Measurements from ENCODE around the gene PLAC8L1.
A peak's percentile ranks its signal among the peaks of the same experiment; 100 is the strongest.

The PLAC8L1 gene

DNA sequence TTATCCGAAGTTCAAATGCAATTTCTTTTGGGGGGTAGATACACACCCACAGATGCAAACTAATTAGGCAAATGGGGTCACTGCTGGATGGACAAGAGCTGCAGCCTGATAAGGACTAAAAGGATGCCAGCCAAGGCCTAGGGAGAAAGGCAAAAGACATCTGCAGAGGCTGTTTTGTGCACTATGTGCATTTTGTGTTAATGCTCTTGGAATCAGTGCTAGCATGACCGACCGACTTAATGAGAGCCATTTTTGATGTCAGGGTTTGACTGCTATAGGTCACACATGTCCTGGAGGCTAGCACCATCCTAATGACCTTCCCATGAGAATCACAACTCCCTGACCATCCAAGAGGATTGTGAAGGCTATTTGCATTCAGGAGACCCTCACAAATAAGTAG lies 34.6 kb downstream of the PLAC8L1 start:
- Mint-ChIP-seq H3K4me3 (no peak overlapping the region), H3K27ac (no peak overlapping the region), H3K4me1 (no peaks in the 10 kb centered on the region), H3K36me3 (ENCODE audit: low read depth) (no peaks in the 10 kb centered on the region), H3K9me3 (no peaks in the 10 kb centered on the region), H3K27me3 (peaks cover 6% of the 10 kb centered on the region)
- ATAC-seq, result no peak
- DNase-seq, result no peak

DNA sequence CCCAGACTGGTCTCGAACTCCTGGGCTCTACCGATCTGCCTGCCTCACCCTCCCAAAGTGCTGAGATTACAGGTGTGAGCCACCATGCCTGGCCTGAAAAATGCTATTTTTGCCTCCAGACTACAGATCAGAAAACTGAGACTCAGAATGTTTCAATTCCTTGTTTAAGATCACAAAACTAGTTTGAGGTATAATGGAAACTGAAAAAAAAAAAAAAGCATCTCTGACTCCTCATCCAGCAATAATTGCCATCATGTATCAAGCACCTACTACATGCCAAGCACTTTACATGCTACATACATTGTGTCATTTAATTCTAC lies 35.6 kb downstream of the PLAC8L1 start:
- DNase-seq (no peak), ATAC-seq (no peak)
- H3K27me3 Mint-ChIP-seq, result peaks cover 5% of the 10 kb centered on the region
- no peaks in the 10 kb centered on the region for H3K4me1 Mint-ChIP-seq
- H3K27ac Mint-ChIP-seq, result no peak overlapping the region
- no peak overlapping the region for H3K4me3 Mint-ChIP-seq
- no peaks in the 10 kb centered on the region for H3K36me3 Mint-ChIP-seq (ENCODE audit: low read depth)
- no peaks in the 10 kb centered on the region for H3K9me3 Mint-ChIP-seq

DNA sequence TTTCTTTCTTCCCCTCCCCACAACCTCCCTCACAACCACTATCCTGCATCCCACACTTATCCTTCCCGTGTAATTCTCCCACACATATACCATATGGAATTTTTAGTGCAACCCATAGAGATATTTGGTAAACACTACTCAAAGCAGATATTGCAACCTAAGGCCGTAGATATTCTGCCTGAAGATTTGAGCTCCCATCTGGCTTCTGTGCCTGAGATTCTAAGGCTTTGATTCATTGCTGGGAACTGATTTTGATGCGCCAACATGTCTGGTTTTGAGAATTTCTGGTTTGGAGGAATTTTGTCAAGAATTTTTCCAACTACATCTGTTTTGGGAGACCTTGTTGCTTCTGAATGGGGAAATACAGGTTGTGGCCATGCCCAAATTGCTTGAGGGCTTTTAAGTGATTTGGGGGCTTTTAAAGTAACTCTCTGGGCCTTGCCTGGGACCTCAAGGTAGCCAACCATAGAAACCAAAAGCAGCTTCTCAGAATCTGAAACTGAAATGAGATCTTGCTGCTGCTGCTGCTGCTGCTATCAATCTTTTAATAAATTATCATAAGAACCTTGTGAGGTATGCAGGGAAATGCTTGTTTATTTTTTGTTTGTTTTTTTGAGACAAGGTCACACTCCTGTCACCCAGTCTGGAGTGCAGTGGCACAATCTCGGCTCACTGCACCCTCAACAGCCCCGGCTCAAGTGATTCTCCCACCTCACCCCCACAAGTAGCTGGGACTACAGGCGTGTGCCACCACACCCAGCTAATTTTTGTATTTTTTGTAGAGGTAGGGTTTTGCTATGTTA lies 36.2 kb downstream of the PLAC8L1 start:
- H3K9me3 Mint-ChIP-seq, result no peaks in the 10 kb centered on the region
- no peaks in the 10 kb centered on the region for H3K36me3 Mint-ChIP-seq (ENCODE audit: low read depth)
- H3K4me1 Mint-ChIP-seq, result no peaks in the 10 kb centered on the region
- H3K27ac Mint-ChIP-seq, result no peak overlapping the region
- ATAC-seq (no peak), DNase-seq (no peak)
- no peak overlapping the region for H3K4me3 Mint-ChIP-seq
- peaks cover 5% of the 10 kb centered on the region for H3K27me3 Mint-ChIP-seq

DNA sequence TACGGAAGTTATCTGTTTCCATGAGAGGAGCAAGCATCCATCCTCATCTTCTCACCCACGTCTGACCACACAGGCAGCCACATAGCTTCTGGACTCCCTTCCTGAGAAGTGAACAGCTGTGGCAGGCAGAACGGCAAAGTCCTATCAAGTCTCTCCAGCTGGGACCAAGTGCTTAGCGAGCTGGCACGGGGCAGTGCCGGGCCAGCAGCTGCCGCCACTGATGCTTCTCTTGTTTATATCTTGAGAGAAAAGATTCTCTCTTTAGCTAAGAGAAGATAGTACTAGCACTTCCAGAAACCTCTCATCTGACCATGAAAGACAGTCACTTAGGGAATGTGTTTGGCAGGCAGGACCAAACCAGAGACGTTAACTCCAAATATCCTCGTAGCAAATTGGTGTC lies 37.2 kb downstream of the PLAC8L1 start:
- ATAC-seq (no peak), DNase-seq (no peak)
- H3K9me3 Mint-ChIP-seq, result no peaks in the 10 kb centered on the region
- H3K27me3 Mint-ChIP-seq, result no peaks in the 10 kb centered on the region
- no peak overlapping the region for H3K4me3 Mint-ChIP-seq
- H3K4me1 Mint-ChIP-seq, result no peaks in the 10 kb centered on the region
- H3K36me3 Mint-ChIP-seq (ENCODE audit: low read depth), result no peaks in the 10 kb centered on the region
- H3K27ac Mint-ChIP-seq, result no peak overlapping the region

DNA sequence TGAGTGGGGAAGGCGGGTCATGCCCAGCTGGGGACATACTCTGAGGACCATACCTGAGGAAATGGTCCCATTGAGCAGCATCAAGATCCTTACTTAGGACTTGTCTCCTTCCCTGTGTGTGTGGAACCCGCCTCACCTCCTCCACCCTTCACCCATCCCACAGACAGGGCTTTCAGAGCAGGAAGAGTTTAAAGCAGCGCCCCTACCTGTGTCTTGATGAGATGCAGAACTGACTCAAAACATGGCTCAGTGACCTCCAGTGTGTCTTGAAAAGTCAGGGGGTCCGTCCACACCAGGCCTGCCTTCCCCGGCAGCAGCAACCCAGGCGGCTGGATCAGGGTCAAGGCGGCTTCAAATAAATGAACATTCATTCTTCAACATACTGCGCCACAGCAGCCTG lies 38.4 kb downstream of the PLAC8L1 start:
- ATAC-seq (no peak), DNase-seq (no peak)
- H3K27ac Mint-ChIP-seq, result no peak overlapping the region
- H3K4me3 Mint-ChIP-seq, result no peak overlapping the region
- no peaks in the 10 kb centered on the region for H3K27me3 Mint-ChIP-seq
- H3K4me1 Mint-ChIP-seq, result no peaks in the 10 kb centered on the region
- H3K36me3 Mint-ChIP-seq (ENCODE audit: low read depth), result no peaks in the 10 kb centered on the region
- no peaks in the 10 kb centered on the region for H3K9me3 Mint-ChIP-seq

DNA sequence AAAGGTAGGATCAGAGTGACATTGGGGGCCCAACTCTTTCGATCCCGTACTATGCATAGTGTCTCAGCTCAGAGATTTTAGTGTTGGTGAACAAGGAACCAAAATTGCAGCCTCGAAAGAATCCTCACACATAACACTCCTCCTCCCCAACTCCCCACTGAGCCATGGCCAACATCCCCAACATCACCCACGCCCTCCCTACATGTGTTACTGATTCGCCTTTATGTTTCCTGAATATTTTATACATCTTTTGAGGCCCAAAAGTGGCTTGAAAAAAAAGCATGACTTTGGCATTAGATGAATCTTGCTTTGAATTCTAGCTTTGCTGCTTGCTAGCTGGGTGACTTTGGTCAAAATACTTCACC lies 45.2 kb downstream of the PLAC8L1 start:
- no peak for DNase-seq
- H3K4me1 Mint-ChIP-seq, result no peaks in the 10 kb centered on the region
- no peaks in the 10 kb centered on the region for H3K27me3 Mint-ChIP-seq
- no peak for ATAC-seq
- no peak overlapping the region for H3K27ac Mint-ChIP-seq
- H3K4me3 Mint-ChIP-seq, result no peak overlapping the region
- H3K36me3 Mint-ChIP-seq (ENCODE audit: low read depth), result no peaks in the 10 kb centered on the region
- H3K9me3 Mint-ChIP-seq, result no peaks in the 10 kb centered on the region

DNA sequence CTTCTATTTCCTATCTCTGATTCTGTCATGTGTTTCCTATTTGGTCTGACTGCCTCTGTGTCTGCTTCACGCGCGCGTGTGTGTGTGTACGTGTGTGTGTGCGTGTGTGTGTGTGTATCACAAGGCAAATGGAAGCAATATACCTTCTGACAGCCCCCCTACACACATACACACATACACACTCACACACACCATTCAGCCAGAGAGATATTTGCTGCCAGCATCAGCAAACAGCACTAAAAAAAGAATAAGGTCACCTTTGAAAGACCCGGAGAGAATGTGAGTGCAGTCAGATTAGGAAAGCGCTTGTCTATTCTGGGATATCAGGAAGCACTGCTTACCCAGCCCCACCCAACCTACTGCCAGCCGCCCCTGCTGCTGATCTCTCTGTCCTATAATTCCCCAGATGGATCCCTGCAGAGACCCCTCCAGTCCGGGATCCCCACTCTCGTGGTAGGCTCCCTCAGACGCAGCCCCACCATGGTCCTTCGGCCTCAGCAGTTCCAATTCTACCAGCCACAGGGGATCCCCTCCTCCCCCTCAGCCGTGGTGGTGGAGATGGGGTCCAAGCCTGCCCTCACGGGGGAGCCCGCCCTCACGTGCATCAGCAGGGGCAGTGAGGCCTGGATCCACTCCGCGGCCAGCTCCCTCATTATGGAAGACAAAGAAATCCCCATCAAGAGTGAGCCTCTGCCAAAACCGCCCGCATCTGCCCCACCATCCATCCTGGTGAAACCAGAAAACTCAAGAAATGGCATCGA lies 45.7 kb downstream of the PLAC8L1 start:
- DNase-seq (no peak), ATAC-seq (no peak)
- H3K36me3 Mint-ChIP-seq (ENCODE audit: low read depth), result no peaks in the 10 kb centered on the region
- H3K4me1 Mint-ChIP-seq, result no peaks in the 10 kb centered on the region
- no peak overlapping the region for H3K4me3 Mint-ChIP-seq
- H3K27me3 Mint-ChIP-seq, result no peaks in the 10 kb centered on the region
- no peaks in the 10 kb centered on the region for H3K9me3 Mint-ChIP-seq
- no peak overlapping the region for H3K27ac Mint-ChIP-seq

DNA sequence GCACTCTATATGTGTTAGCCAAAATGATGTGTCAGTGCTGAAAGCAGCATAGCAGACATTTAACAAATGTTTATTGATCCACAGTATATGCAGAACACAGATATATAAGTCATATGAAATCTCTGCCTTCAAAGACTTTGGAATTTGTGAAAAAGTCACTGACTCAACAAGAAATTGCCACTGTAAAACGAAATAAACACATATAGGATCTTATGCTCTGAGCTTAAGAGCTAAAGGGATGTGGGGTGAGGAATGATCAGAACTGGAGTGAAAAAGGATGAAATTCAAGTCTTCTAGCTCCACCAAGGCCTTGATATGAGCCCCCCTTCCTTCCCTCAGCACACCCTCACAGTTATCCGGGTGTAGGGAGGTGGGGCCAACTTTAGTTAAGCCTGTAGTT lies 49.9 kb downstream of the PLAC8L1 start:
- H3K27ac Mint-ChIP-seq, result no peak overlapping the region
- no peaks in the 10 kb centered on the region for H3K9me3 Mint-ChIP-seq
- no peak for ATAC-seq
- no peak for DNase-seq
- no peaks in the 10 kb centered on the region for H3K27me3 Mint-ChIP-seq
- no peaks in the 10 kb centered on the region for H3K36me3 Mint-ChIP-seq (ENCODE audit: low read depth)
- H3K4me3 Mint-ChIP-seq, result no peak overlapping the region
- no peaks in the 10 kb centered on the region for H3K4me1 Mint-ChIP-seq

DNA sequence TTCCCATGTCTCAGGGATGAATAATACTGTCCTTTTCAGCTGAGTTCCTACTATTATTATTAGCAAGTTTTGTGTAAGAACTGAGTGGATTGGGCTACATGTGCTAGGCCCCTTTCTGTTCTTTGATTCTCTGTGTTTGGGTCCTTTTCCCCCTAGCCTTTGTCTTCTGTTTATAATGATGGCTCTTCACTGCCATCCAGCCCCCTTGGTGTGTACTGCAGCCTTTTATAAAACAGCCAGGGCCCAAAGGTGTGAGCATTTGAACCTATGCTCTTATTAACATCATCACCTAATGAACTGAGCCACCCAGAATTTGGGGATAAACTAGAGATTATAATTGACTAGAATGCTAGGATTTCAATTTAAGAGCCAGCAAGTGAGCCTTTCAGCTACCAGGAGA lies 52.6 kb downstream of the PLAC8L1 start:
- H3K4me1 Mint-ChIP-seq, result no peaks in the 10 kb centered on the region
- ATAC-seq (no peak), DNase-seq (no peak)
- no peaks in the 10 kb centered on the region for H3K36me3 Mint-ChIP-seq (ENCODE audit: low read depth)
- H3K9me3 Mint-ChIP-seq, result no peaks in the 10 kb centered on the region
- H3K4me3 Mint-ChIP-seq, result no peak overlapping the region
- H3K27ac Mint-ChIP-seq, result no peak overlapping the region
- peaks cover 7% of the 10 kb centered on the region for H3K27me3 Mint-ChIP-seq

DNA sequence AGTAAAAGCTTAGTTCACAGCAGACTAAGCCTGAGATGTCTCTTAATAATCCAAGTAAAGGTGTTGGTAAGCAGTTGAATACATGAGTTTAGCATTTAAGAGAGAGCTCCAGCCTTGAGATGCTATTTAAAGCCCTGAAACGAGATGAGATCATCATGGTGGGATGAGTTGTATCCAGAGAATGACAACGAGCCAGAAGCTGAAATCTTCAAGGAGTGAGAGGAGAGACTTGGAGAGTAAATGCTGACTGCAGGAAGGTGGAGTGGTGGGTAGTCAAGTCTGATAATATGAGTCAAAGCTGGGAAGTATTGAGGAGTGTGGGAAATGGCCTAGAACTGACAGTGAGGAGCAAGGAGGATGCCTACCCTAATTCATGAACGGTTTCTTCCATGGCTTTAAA lies 53.7 kb downstream of the PLAC8L1 start:
- peaks cover 8% of the 10 kb centered on the region for H3K27me3 Mint-ChIP-seq
- DNase-seq, result no peak

DNA sequence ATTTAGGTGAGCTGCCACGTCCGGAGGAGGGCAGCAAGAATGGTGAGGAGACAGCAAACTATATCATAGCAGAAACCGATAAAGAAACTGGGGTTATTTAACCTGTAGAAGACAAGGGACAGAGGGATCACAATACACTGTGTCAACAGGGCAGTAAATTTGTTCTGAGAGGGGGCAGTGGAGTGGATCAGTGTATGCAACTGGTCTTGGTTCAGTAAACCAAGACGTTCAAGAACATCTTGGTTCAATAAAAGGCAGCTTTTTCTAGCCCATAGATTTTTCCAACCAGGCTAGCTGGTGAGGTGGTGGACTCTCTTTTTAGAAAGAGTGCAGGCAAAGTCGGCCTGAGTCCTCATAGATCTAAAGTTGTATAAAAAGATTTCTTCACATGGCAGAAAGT lies 55.3 kb downstream of the PLAC8L1 start:
- DNase-seq (no peak), ATAC-seq (no peak)
- H3K4me1 Mint-ChIP-seq, result no peaks in the 10 kb centered on the region
- no peak overlapping the region for H3K27ac Mint-ChIP-seq
- H3K27me3 Mint-ChIP-seq, result peaks cover 8% of the 10 kb centered on the region
- peaks cover 3% of the 10 kb centered on the region for H3K9me3 Mint-ChIP-seq
- H3K4me3 Mint-ChIP-seq, result no peak overlapping the region
- H3K36me3 Mint-ChIP-seq (ENCODE audit: low read depth), result no peaks in the 10 kb centered on the region

More for the DNA sequence above, 53.7 kb downstream of the PLAC8L1 start:
- no peaks in the 10 kb centered on the region for H3K4me1 Mint-ChIP-seq
- no peaks in the 10 kb centered on the region for H3K9me3 Mint-ChIP-seq
- H3K36me3 Mint-ChIP-seq (ENCODE audit: low read depth), result no peaks in the 10 kb centered on the region
- no peak for ATAC-seq
- no peak overlapping the region for H3K27ac Mint-ChIP-seq
- no peak overlapping the region for H3K4me3 Mint-ChIP-seq

DNA sequence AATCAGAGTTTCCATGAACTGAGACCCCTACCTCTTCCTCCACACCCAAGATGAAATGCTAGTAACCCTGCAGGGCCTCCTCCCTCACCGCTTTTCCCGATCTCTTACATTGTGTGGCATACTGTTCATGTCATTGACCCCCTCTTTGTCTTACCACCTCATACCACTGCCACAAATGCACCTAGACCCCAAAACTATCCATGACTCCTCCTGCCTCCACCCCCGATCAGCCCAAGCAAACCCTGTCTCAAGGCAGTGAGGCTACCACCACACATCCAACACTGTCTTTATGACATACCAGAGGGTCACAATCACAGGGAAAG lies 55.7 kb downstream of the PLAC8L1 start:
- ATAC-seq (no peak), DNase-seq (no peak)
- no peak overlapping the region for H3K4me3 Mint-ChIP-seq
- no peaks in the 10 kb centered on the region for H3K36me3 Mint-ChIP-seq (ENCODE audit: low read depth)
- peaks cover 8% of the 10 kb centered on the region for H3K27me3 Mint-ChIP-seq
- no peaks in the 10 kb centered on the region for H3K4me1 Mint-ChIP-seq
- no peak overlapping the region for H3K27ac Mint-ChIP-seq
- H3K9me3 Mint-ChIP-seq, result peaks cover 3% of the 10 kb centered on the region

DNA sequence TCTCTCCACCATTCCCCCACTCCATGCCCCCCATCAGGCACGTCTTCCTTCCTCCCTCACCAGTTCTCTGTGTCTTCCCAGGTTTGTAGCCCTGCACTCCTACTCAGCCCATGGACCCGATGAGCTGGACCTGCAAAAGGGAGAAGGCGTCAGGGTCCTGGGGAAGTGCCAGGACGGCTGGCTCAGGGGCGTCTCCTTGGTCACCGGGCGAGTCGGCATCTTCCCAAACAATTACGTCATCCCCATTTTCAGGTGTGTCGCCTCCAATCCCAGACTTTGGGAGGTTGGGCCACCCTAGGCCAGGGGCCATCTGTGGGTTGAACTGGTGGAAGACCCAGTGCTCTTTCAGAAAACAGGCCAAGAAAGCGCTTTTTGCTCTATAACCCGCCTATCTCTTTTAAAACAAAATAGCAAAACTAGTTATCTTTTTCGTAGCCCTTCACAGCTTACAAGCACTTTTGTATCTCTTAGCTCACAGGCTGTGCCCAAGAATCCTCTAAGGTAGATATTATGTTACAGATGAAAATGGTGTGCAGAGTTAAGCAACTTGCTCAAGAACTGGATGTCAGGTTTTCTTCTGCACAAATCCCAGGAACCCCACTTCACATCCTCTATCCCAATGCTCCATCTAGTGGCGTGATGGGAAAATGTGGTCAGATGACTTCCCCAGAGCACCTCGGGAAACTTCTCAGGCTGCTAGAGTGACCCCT lies 56.2 kb downstream of the PLAC8L1 start:
- DNase-seq, result peak; percentile 18
- peaks cover 8% of the 10 kb centered on the region for H3K27me3 Mint-ChIP-seq
- ATAC-seq, result no peak
- H3K9me3 Mint-ChIP-seq, result peaks cover 3% of the 10 kb centered on the region
- H3K4me3 Mint-ChIP-seq, result no peak overlapping the region
- no peaks in the 10 kb centered on the region for H3K4me1 Mint-ChIP-seq
- no peaks in the 10 kb centered on the region for H3K36me3 Mint-ChIP-seq (ENCODE audit: low read depth)
- H3K27ac Mint-ChIP-seq, result no peak overlapping the region

DNA sequence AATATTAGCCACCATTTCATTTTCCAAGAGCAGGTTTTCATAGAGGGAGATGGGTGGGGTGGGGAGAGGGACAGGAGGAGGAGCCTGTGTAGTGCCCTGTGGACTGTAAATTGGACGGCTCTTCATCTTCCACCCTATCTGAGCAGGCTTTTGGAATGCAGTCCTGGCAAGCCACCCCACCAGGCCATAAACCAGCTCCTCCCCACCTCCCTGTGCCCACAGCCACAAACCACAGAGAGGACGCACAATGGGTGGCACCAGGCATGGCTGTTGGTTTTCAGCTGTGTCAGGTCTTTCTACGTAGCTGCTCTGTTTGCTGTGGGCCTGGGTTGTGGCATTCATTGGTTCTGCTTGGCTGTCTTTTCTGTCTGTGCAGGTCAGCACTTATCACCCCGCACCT lies 58.0 kb downstream of the PLAC8L1 start:
- no peaks in the 10 kb centered on the region for H3K4me1 Mint-ChIP-seq
- DNase-seq, result no peak
- H3K36me3 Mint-ChIP-seq (ENCODE audit: low read depth), result no peaks in the 10 kb centered on the region
- ATAC-seq, result no peak
- peaks cover 8% of the 10 kb centered on the region for H3K27me3 Mint-ChIP-seq
- peaks cover 3% of the 10 kb centered on the region for H3K9me3 Mint-ChIP-seq
- no peak overlapping the region for H3K27ac Mint-ChIP-seq
- no peak overlapping the region for H3K4me3 Mint-ChIP-seq

DNA sequence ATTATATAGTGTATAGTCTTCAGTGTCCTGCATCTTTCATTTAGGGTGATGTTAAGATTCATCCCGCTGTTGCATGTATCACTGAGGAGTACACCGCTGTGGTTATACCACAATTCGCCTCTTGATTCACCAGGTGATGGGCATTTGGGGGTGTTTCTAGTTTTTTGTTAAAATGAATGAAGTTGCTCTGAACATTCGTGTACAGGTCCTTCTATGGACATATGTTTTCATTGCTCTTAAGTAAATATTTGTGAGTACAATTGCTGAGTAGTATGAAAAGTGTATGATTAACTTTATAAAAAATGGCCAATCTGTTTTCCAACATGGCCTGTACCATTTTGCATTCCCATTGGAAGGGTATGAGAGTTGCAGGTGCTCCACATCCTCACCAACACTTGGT lies 61.7 kb downstream of the PLAC8L1 start:
- Mint-ChIP-seq H3K4me1 (no peaks in the 10 kb centered on the region), H3K36me3 (ENCODE audit: low read depth) (no peaks in the 10 kb centered on the region), H3K9me3 (peaks cover 3% of the 10 kb centered on the region), H3K4me3 (no peak overlapping the region), H3K27ac (no peak overlapping the region), H3K27me3 (peaks cover 3% of the 10 kb centered on the region)
- DNase-seq, result no peak
- no peak for ATAC-seq

Data from activated naive CD8-positive, alpha-beta T cell treated with anti-CD3 and anti-CD28 coated beads, Interleukin-2, amount 50 U/mL, for 24 hours (primary cell).